NCI-H1417 treated with DMSO at 0.1 percent for 48 hours (cell line): ENCODE data around the gene WBP11.
"Not testable (repeated sequence)": the region's sequence is repeated elsewhere in the genome, so short reads cannot be mapped to it uniquely, and the experiment has no call there.

ENCODE experiments used
- DNase-seq: peaks from one replicate; lab custom pipeline; 2025; lab: John Stamatoyannopoulos, UW

Gene WBP11

DNA sequence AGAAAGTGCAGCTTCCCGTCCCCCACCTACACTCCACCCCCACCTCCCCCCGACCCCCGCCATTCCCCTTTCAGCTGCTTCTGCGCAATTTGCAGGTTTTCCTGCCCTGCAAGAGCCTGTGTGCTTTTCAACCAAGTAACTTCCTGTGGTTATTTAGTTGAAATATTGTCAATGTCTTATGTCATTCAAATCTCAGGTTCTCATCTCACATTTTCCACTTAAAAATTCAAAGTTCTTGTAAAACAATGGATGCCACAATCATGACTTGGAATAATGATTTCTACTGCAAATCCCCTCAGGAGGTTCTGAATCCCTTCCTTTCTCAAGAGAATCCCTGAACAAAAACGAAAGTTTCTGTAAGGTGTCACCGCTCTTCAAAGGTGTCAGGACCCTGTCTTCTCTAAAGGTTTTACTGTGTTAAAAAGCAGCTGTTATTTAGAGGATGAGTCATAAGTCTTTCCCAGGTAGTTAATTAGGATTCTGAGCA lies 31.6 kb downstream of the WBP11 start:
- DNase-seq, result no peak

DNA sequence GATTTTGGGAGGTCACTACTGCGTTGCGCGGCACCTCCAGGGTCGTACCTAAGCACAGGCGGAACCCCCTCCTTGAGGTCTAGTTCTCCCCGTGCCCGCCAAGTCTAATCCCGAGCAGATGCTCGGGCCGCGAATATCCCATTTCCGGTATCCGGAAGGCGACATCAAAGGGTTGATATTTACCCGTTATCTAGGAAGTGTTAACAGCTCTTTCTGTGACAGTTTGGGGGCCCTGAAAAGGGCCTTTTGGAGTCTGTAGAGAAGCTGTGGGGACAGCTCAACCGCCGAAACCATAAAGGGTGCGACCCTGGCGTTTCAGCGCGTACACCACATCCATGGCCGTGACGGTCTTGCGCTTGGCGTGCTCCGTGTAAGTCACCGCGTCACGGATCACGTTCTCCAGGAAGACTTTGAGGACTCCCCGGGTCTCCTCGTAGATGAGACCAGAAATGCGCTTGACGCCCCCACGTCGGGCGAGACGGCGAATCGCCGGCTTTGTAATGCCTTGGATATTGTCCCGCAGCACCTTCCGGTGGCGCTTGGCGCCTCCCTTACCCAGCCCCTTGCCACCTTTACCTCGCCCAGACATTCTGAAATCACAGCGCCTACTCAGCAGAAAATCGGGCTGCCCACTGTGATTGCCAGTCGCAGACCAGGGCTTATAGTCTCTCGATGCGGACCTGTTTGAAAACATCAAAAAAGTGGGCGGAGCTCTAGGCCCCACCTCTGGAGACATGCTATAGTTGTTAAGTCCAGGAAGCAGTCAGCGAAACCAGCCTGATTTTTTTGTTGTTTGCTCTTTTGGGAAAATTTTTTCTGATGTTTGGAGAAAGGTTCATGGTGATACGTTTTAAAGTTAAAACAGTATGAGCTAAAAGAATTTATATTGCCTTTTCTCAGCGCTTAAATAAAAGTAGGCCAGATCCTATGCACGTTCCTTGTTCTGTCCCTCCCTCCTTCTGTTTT lies 32.5 kb downstream of the WBP11 start:
- peak; percentile 89 for DNase-seq

DNA sequence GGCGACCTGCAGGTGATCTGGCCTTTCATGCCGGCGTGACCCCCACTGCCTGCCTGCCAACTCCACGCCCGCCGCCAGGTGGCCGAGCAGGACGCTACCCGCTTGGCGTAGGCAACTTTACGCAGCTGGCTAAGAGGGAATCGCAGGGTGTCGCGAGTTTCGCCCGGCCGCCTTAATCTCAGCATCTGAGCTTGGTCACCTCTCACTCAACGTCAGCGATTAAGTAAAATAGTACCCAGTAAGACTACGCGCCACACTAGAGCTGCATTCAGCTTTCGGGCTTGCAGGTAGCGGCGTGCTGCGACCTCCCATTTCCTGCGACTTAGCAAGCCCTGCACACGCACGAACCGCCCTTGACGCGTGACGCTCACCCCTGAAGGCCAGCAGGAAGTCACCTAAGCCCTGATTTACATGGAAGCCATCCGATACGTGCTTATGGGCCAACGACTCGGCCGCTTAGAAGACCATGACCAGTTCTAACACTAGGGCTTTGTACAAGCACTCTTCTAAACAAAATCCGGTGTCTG lies 33.2 kb downstream of the WBP11 start:
- peak; percentile 51 for DNase-seq

DNA sequence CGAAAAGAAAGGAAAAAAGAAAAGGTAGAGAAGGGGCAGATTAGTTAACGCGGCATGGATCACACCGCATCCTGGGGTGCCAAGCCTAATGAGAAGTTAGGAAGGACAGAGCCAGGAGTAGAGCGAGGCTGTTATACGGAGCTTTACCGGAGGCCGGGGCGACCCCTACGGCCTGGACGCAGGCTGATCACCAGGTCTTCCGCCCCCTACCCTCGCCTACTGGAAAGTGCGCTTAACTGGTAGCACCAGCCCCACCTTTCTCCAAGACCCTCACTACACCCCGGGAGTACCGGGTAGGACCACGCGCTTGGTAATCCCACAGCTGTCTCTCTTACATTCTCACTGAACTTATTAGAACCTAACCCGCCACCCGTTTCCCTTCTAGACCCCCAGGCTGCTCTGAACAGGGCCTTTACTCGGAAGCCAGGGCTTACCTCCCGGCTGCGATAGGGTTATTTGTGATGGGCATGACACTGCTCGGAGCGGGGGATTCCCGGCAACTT lies 33.8 kb downstream of the WBP11 start:
- DNase-seq, result no peak

DNA sequence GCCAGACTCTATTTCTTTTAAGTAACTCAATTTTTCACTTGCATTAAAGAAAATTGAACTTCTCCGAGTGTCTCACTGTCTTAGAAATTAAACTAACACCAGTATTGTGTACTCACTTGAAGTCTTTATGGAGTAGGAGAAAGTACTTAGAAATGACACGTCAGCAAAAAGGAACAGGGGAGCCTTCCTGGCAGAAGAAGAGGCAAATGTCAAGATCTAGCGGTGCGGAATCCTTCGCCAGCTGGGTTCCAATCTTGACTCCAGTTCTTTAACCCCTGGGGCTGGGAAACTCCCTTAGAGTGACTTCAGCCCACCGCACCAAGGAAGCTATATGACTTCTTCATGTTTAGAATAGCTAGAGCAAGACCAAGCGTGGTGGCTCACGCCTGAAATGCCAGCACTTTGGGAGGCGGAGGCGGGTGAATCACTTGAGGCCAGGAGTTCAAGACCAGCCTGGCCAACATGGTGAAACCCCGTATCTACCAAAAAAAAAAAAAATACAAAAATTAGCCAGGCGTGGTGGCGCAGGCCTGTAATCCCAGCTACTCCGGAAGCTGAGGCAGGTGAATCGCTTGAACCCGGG lies 34.4 kb downstream of the WBP11 start:
- no peak for DNase-seq

DNA sequence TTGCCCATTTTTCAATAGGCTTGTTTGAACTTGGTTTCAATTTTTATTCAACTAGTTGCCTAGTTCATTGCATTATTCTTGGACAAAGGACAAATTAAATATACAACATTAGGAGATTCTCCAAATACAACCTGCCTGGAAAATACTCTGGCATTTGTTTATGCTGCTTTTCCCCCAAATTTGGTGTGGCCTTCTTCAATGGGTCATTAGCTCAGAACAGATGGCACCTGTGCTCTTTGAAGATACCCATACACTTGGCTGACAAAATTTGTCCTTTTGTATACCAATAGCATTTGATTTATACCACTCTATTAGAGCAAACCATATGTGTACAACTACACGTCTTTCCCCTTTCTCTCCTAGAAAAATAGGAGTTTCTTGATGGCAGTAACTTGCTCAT lies 35.7 kb downstream of the WBP11 start:
- no peak for DNase-seq

DNA sequence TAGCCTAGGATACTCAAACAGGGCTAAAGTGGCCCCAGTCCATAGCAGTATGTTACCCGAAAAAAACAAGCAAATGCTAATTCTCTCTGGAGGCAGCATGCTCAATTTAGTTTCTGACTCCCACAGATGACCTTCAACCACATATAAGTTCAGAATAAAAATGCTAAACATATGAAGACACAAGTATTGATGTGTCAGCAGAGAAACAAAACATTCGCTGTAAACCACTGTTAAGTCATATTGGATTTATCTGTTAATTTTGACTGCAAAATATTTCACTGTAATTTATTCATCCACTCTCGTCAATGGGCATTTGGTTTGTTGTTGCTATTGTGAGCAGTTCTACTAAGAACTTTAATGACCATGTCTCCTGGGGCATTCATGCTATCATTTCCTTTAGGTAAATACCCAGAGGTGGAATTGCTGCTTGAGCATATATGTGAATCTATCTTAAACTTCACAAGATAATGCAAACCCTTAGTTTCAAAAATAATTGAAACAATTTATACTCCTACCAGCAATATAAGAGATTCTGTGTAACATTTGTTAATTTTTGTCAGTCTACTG lies 36.5 kb downstream of the WBP11 start:
- no peak for DNase-seq

DNA sequence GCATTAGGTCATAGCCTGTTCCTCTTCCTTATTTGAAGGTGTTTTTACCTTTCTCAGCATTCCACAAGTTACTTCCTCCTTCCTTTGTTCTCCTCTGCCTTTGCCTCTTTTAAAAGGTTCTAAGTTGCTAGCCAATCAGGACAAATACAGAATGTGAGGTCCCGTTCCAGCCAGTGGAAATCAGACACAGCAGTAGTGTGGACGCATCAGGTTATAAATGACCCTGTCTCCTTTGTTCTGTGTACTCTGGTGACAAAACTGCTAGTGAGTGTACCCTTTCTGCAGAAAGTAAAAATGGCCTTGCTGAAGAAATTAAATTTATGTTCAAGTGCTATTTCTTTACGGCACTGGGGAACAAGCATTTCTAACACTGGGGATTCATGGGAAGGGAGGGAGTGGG lies 37.3 kb downstream of the WBP11 start:
- not testable (repeated sequence) for DNase-seq

DNA sequence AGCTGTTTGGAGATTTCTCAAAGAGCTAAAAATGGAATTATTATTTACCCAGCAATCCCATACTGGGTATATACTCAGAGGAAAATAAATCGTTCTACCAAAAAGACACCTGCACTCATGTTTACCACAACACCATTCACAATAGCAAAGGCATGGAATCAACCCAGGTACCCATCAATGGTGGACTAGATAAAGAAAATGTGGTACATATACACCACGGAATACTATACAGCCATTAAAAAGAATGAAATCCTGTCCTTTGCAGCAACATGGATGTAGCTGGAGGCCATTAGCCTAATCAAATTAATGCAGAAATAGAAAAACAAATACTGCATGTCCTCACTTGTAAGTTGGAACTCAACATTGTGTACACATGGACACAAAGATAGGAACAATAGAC lies 37.9 kb downstream of the WBP11 start:
- no peak for DNase-seq

DNA sequence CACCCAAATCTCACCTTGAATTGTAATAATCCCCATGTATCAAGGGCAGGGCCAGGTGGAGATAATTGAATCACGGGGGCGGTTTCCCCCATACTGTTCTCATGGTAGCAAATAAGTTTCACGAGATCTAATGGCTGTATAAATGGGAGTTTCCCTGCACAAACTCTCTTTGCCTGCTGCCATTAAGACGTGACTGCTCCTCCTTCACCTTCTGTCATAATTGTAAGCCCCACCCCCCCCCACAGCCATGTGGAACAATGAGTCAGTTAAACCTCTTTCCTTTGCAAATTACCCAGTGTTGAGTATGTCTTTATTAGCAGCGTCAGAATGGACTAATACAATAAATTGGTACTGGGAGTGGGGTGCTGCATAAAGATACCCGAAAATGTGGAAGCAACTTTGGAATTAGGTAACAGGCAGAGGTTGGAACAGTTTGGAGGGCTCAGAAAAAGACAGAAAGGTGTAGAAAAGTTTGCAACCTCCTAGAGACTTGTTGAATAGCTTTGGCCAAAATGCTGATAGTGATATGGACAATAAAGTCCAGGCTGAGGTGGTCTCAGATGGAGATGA lies 43.5 kb downstream of the WBP11 start:
- DNase-seq, result not testable (repeated sequence)

DNA sequence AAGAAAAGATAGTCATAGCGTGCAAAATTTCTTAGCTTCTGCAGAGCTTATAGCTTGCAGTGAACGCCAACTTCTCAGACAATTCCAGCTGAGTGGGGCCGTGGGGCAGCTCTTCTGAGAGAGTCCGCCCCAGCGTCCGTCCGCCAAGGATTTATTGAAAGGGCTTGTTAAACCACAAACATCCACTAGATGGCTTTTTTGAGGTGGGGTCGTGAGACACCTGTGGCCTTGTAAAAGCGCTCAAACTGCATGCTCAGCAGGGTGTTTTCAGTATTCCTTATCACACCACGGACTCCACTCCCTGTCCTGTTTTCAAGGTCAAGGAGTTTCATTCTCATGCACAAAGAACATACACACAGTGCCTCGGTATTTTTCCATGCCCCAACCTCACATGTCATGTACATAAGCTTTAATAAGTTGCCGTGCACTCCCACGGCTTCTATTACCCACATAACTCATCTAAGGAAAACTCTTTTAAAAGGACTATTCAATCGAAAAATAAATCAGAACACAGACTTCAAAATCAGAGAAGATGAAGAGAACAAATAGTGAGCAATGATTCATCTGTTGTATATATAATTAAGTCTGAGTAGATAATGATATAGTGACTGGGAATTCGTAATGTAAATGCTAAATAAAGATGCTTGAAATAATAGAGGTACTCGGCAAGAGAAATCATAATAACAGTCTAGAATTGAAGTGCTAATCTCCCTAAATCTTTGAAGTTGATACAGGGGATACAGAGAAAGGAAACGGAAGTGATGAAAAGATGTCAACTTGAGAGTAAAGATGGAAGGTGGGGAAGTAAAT lies 46.7 kb downstream of the WBP11 start:
- DNase-seq, result peak; percentile 52

DNA sequence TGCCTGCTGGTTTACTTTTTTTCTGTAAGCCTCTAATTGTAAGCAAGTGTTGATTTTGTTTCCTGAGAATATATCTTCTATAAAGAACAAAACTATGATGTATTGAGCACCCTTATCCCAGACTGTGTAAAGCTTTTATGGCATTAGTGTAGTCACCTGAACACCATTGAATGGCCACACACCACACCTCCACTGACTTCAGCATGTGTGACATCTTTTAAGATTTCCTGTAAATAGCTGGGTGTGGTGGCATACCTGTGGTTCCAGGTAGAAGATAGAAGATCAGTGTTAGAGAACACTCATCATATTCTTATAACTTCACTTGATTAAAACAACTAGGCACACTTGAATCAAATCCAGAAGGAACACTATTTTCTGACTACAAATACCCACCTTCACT lies 51.3 kb downstream of the WBP11 start:
- DNase-seq, result no peak

DNA sequence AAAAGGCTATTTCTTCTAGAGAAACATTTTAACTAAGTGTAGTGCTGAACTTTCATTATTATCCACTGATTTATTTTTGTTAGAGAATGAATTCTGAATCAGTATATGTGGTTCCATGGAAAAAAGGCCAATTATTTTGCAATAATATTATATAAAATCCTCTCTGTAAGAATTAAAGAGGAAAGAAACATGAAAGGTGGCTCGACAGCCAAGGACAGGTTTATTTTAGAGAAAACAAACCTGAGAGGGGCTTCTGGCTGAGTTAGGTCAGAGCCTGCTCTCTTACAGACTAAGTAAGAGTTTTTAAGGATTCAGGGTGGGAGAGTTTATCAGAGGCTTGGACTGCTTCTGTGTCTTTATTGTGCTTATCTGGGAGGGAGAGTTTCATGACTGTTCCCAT lies 60.2 kb downstream of the WBP11 start:
- no peak for DNase-seq

DNA sequence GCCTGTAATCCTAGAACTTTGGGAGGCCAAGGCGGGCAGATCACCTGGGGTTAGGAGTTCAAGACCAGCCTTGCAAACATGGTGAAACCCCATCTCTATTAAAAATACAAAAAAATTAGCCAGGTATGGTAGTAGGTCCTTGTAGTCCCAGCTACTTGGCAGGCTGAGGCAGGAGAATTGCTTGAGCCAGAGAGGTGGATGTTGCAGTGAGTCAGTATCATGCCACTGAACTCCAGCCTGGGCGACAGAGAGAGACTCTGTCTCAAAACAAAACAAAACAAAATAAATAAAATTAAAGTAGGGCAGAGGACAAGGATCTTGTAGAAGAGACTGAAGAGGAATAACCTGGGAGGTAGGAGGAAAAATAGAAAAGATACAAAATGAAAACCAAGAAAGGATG lies 61.3 kb downstream of the WBP11 start:
- no peak for DNase-seq

DNA sequence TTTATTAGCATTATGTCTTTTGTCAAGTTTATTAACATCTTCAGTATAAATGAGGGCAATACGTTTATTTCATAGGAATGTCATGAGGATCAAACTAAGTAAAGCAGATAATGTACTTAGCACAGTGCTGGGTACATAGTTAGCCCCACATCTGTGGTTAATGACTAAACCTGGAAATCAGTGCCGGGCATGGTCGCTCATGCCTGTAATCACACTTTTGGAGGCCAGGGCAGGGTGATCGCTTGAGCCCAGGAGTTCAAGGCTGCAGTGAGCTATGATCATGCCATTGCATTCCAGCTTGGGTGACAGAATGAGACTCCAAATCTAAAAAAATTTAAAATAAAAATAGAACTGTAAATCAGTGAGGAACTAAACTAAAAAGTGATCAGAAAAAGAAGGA lies 62.1 kb downstream of the WBP11 start:
- DNase-seq, result no peak

DNA sequence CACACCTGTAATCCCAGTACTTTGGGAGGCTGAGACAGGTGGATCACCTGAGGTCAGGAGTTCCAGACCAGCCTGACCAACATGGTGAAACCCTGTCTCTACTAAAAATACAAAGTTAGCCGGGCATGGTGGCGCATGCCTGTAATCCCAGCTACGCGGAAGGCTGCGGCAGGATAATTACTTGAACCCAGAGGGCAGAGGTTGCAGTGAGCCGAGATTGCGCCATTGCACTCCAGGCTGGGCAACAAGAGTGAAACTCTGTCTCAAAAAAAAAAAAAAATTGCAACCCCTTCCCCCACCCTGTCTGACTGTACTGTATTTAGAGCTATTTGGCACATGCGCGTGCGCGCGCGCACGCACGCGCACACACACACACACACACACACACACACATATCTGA lies 66.8 kb downstream of the WBP11 start:
- not testable (repeated sequence) for DNase-seq
